Measurements from ENCODE around the gene MAN1C1.

MAN1C1 gene

DNA sequence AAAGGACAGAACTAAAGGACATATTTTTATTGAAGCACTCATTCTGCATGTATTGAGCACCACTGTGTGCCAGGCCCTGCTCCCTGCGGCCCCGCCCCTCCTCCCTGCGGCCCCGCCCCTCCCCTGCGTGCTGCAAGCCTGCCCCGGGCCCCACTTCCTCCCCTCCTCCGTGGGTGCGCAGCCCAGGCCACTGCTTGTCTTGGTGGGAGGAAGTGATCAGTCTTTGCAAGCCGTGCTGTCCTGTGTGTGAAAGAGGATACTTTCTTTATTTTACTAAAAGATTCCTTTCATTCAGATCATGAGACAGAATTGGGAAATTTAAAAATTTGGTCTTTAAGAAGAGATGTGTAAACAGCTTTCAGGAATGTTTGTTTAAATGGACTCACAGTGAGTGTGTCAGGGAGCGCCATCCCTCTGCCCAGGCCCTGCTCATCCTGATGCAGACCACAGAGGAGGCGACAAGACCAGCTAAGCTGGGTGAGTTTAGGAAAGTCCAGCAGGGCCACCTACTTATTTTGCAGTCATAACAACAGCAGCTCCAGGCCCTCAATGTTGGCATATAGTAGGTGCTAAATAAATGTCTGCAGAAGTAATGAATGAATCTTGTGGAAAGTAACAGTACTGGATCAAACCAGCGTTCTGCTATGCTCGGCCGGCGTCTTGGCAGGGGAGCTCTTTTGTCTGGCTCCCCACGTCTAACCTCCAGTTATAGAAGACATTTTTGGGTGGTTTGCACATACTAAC, 95.1 kb downstream of the MAN1C1 start:
- peak in 1 of 56 donors; percentile 20 for DNase-seq

DNA sequence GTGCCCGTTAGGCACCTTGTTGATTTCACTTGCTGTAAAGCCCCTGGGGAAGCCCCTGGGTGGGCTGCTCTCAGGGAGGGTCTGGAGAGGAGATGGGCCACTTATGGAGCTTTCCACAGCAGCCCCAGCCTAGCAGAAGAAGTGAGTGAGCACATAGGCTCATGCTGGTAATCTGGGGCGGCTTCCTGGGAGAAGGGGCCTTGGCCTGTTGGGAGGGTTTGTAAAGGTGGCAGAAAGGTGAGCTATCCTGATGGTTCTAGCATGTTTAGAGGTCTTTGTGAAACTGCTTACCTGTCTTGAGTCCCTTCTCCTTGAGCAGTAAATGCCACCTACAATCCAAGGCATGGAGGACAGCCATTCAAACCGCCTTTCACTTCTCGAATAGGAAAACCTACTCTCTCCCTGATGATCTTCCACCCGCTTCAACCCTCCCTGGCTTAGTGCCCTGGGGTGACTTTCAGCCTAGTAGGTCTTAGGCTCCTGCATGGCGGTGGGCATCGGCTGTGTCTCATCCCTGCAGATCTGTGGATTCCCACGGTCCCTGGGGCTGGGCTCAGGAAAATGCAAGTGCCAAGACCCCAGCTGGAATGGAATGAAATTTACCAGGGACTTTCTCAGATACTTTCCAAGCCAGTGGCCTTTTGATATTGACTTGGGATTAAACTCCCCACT, 95.8 kb downstream of the MAN1C1 start:
- no peak for DNase-seq

GRCh38 chr1:25713961-25714360, 97.4 kb downstream of the MAN1C1 start:
- DNase-seq, result no peak

GRCh38 chr1:25714372-25714931, 97.9 kb downstream of the MAN1C1 start:
- DNase-seq, result no peak

DNA sequence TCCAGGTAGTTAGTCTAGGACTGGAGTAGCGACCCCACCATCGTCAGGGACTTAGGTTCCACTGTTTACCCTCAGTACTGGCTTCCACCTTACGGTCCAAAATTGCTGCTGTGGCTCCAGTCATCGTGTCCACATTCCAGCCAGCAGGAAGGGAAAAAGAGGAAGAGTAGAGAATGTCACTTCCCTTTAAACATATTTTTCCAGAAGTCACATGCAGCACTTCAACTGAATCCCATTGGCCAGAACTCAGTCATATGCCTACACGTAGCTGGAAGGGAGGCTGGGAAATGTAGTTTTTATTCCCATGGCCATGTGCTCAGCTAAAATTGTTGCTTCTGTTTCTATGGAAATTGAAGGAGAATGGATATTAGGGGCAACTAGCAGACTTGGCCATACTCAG, 99.3 kb downstream of the MAN1C1 start:
- no peak for DNase-seq

DNA sequence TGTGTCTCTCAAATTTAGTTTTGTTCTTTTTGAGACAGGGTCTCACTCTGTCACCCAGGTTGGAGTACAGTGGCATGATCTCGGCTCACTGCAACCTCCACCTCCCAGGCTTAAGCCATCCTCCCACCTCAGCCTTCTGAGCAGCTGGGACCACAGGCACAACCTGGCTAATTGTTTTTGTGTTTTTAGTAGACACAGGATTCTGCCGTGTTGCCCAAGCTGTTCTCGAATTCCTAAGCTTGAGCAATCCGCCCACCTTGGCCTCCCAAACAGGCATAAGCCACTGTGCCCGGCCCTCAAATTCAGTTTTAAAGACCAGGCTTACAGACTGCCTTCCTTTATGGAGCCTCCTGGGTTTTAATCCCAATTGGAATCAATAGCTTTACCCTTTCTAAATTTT, 99.7 kb downstream of the MAN1C1 start:
- DNase-seq, result no peak

DNA sequence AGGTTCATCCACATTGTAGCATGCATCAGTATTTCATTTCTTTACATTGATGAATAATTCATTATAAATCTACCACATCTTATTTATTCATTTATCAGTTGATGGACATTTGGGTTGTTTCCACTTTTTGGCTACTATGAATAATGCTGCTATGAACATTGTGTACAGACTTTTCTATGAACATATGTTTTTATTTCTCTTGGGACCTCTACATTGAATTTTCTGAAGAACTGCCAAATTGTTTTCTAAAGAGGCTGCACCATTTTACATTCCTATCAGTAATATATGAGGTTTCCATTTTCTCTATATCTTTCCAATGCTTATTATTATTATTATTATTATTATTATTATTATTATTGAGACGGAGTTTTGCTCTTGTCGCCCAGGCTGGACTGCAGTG, 102.1 kb downstream of the MAN1C1 start:
- DNase-seq, result no peak

DNA sequence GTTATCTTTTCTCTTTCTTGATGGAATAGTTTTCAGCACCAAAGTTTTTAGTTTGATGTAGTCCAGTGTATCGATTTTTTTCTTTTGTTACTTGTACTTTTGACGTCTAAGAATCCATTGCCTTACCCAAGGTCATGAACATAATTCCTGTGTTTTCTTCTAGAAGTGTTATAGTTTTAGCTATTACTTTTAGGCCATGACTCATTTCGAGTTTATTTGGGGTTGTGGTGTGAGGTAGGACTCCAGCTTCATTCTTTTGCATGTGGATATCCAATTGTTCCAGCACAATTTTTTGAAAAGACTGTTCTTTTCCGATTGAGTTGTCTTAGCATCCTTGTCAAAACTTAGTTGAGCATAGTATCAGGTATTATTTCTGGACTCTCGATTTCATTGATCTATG, 104.0 kb downstream of the MAN1C1 start:
- DNase-seq, result no peak

DNA sequence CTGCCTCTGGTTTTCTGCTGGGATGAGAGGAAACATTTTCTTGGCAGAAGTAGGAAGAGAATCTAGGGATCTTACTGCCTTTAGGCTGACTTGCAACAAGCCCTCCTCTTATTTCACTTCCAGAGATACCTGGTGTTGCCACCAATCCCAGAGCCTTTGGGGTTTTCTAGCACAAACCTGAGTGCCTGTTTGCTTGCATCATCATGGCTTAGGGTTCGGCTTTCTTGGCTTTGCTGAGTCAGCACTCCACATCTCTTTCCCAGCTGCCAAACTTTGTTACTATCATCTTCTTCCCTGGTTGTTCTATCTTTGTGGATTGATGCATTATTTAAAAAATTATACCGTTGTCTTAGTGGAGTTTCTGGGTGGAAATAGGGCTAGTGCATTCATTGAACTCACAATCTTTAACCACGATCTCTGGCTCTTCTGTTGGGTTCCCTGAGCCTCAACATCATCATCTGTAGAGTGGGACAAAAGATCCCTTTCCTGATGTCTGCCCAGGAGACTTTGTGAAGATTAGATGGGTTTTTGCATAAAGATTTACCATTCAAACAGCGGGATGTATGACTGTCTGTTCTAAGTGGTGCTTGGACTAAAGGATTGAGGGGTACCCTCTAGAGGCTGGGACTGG, 106.8 kb downstream of the MAN1C1 start:
- no peak for DNase-seq

- no peak for DNase-seq
Measured at GRCh38 chr1:25724201-25724600, 107.6 kb downstream of the MAN1C1 start.

- DNase-seq, result no peak
Measured at GRCh38 chr1:25724966-25725365, 108.4 kb downstream of the MAN1C1 start.

DNA sequence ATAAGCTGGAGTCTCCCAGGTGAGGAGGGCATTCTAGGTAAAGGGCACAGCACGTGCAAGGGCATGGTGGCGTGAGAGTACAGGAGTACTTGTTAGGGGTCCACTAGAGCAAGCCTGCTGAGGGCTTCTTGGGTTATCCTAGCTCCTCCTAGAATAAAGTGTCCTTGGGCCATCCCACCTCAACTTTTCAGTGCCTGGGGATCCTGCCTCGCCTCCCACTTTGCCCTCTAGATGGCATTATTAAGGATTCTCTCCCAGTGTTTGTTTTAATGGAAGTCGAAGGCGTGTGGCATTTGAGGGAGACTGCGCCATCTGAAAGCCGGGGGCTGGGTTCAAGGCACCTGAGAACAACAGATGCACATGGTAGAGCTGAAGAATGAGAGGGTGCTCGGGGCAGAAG, 108.9 kb downstream of the MAN1C1 start:
- no peak for DNase-seq

DNA sequence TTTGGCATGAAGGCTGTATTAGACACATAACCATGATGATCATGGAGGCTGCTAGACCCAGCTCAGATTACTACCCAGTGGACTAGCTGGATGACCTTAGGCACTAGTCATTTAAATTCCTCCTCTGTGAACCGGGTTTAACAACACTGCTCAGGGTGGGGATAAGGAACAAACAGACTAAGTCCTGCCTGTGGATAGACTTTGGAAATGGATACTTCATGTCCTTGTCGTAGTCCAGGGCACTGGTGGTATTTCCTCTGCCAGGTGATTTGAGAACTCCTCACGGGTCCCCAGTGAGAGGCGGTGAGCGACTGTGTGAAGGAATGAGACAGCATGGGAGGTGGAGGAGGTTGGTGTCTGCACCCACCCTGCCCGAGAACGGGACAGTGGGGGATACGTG, 110.5 kb downstream of the MAN1C1 start:
- DNase-seq, result no peak

DNA sequence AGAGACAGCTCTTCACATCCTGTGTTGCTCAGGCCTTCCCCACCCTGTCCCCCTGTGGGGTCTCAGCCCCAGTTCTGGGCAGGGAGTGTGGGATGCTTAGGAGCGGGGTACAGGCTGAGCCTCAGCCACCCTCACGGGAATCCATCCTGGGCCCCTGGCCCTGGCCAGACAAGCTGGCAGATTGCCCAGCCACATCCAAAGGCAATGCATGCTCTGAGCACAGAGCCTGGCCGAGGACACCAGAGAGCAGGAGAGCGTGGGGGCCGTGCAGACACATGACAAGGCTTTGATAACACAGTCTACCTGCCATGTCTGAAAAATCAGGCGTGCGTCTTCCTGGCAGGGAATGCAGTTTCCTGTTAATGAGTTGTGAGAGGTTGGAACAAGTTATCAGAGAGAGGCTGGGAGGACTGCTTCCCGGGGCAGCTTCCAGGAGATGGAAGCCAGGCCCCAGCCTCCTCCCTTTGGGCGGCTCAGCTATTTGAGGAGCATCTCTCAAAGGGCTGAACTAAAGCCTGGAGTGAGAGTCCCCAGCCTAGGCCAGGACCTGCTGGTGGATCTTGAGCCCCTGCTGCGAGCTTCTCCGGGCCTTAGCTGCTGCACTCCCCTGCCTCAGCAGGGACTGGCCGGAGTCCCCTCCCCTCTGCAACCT, 111.2 kb downstream of the MAN1C1 start:
- peak in 32 of 56 donors; percentile 10 to 87 (median 36) for DNase-seq

DNA sequence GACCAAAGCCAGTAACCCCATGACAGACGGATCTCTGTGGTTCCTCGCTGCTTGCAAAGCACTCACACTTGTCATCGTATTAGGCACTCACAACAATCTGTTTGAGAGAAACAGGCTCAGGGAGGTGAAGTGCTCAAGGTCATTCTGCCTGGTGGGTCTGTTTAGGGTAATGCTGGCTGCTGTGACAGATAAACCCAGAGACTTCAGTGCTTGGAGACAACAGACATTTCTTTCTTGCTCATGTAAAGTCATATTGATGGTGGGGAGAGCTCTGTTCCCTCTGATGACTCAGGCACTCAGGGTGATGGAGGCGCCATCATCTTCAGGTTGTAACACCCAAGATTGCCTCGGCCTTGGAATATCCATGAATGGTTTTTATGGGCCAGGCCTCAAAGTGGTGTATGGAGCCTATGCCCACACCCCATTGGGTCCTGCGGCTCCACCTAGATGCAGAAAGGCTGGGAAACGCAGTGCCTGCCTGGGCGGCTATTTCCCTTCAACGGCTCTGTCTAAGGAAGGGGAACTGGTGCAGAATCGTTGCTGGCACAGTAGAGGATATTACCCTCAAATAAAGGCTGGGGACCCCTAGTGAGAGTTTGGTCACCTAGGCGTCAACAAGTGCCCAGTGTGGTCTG, 111.8 kb downstream of the MAN1C1 start:
- DNase-seq, result no peak

GRCh38 chr1:25729045-25729444, 112.5 kb downstream of the MAN1C1 start:
- no peak for DNase-seq

DNA sequence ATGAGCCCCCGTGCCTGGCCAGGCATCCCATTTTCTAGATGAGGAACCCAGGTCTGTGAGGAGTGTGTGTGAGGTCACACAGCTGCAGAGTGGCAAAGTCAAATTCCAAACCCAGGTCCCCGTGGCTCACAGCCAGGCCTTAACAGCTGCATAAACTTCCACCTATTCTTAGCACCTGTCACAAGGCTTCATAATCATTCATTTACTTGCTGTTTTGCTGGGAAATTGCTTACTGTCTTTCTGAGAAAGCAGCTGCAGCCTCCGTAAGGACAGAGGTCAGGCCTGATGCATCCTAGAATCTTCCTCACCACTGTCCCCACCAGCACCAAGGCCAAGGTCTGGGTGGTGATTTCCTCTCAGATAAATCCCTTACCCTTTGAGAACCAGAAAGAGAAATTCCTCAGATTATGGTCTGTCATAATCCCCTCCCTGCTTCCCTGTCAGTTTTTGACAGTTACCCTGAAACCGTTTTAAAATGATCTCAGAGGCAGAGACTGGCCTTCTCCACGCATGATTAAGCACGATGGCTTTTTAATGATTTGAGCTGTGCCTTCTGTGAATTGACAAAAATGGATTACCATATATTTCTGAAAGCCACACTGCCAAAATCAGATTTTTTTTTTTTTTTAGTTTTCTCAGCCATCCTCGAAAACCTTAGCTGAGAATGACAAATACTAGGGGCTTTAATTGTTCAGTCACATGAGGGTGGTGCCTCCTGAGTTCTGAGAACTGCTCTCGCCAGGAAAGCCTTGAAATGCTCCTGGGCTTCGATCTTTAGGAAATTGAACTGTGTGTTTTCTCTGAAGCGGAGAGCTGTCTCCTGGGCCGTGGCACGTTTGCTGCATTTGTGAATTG, 113.4 kb downstream of the MAN1C1 start:
- DNase-seq, result no peak

- no peak for DNase-seq
Measured at GRCh38 chr1:25731148-25731547, 114.6 kb downstream of the MAN1C1 start.

DNA sequence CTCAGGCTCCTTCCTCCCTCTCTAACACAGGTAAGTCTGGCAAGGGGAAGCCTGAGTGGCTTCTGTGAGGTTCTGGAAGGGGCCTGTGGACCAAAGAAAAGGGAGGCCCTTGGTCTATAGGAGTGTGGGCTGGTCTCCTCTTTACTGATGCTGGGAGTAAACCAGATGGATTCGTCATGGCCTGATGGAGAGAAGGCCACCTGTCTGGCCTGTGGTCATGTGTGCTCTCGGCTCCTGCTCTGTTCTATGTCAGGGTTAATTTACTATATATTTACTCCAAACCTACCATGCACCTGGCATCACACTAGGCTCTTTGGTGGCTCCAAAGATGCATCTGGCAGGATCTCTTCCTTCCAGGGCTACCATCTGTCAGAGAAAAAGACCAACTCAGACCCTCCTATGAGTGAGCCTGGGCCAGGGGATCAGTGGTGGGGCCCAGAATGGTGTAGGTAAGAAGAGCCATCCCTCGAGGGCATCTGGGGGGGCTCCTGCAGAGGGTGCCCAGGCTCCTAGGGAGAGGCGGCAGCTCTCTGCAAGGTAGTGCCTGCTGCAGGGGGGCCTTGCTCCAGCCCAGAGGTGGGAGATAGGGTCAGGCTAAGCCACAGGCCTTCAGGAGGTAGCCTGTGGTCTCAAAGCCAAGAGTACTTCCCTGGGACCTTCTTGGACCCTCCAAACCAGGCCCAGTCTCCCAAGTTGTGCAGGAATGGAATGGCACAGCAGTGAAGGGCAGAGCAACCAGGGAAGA, 115.2 kb downstream of the MAN1C1 start:
- DNase-seq, result no peak

- DNase-seq, result no peak
Measured at GRCh38 chr1:25732821-25733220, 116.2 kb downstream of the MAN1C1 start.

Measured in amygdala (tissue), 56 donors.